SU-DHL-6 (cell line): Measurements from ENCODE around the gene SPEG.

Experiments
- H2AFZ ChIP-seq: fragments of 200-600 bp; sonication (generic); 2 replicates; pipeline ENCODE4 v1.6.1; 2014; ENCODE audit warnings: low read depth, mild to moderate bottlenecking, moderate library complexity, mixed read lengths, antibody characterized with exemption, low read length; ENCODE audit not compliant: severe bottlenecking
- H3F3A ChIP-seq: fragments of 200-600 bp; shearing (Covaris generic); 2 replicates; pipeline ENCODE4 v1.6.0; 2016; ENCODE audit warnings: antibody characterized with exemption, mild to moderate bottlenecking; ENCODE audit not compliant: insufficient read depth
- H3K27ac ChIP-seq: fragments of 200-600 bp; sonication (generic); 2 replicates; pipeline ENCODE4 v1.5.1; 2016; ENCODE audit warnings: low read depth, mild to moderate bottlenecking, low read length, moderate library complexity, mixed read lengths
- H3K27me3 ChIP-seq: fragments of 200-600 bp; sonication (generic), shearing (Covaris generic); 2 replicates; pipeline ENCODE4 v1.6.0; 2014; ENCODE audit warnings: mild to moderate bottlenecking, low read length
- H3K36me3 ChIP-seq: fragments of 200-600 bp; sonication (generic); 2 replicates; pipeline ENCODE4 v1.6.1; 2014; ENCODE audit warnings: mild to moderate bottlenecking, low read length, mixed read lengths
- H3K4me2 ChIP-seq: fragments of 300-600, 200-600 bp; shearing (Covaris generic), sonication (generic); 2 replicates; pipeline ENCODE4 v1.6.0; 2014; ENCODE audit warnings: low read length, low read depth, mild to moderate bottlenecking; ENCODE audit not compliant: poor library complexity, severe bottlenecking
- H3K4me3 ChIP-seq: fragments of 200-600 bp; sonication (generic); 2 replicates; pipeline ENCODE4 v1.5.1; 2014; ENCODE audit warnings: antibody characterized with exemption, low read length, mild to moderate bottlenecking, mixed read lengths; ENCODE audit not compliant: insufficient read depth, poor library complexity, severe bottlenecking
- H3K79me2 ChIP-seq: fragments of 200-600 bp; sonication (generic); 2 replicates; pipeline ENCODE4 v1.6.1; 2014; ENCODE audit warnings: mild to moderate bottlenecking, low read length, moderate library complexity; ENCODE audit not compliant: insufficient read depth
- H3K9ac ChIP-seq: fragments of 200-600 bp; sonication (generic); 2 replicates; pipeline ENCODE4 v1.7.0; 2014; ENCODE audit warnings: mild to moderate bottlenecking, low read length
- H3K9me2 ChIP-seq: fragments of 200-600 bp; sonication (generic); replicated peaks from 2 replicates; pipeline ENCODE4 v1.6.1; 2014; ENCODE audit warnings: low read length; ENCODE audit not compliant: insufficient read depth
- H3K9me3 ChIP-seq: fragments of 200-600 bp; sonication (generic); 2 replicates; pipeline ENCODE4 v1.6.1; 2014; ENCODE audit warnings: low read length, mixed read lengths; ENCODE audit not compliant: insufficient read depth
- H4K20me1 ChIP-seq: fragments of 200-600 bp; sonication (generic); 2 replicates; pipeline ENCODE4 v1.6.1; 2014; ENCODE audit warnings: low read depth, mild to moderate bottlenecking, antibody characterized with exemption, low read length, moderate library complexity, mixed read lengths
- EZH2phosphoT487 ChIP-seq: fragments of 200-600 bp; sonication (generic), shearing (Covaris generic); conservative IDR thresholded peaks from 2 replicates; pipeline ENCODE4 v1.6.1; 2018; ENCODE audit warnings: mild to moderate bottlenecking, antibody characterized with exemption, low read length, moderate library complexity, mixed read lengths
- TF ChIP-seq, protein P1 (sequence below): fragments of 200-600 bp; sonication (generic); IDR thresholded peaks from one replicate; pipeline ENCODE4 v1.5.1; 2017; ENCODE audit warnings: antibody characterized with exemption, mild to moderate bottlenecking, low read length, moderate library complexity; ENCODE audit not compliant: insufficient read depth, poor library complexity, severe bottlenecking

SPEG gene

DNA sequence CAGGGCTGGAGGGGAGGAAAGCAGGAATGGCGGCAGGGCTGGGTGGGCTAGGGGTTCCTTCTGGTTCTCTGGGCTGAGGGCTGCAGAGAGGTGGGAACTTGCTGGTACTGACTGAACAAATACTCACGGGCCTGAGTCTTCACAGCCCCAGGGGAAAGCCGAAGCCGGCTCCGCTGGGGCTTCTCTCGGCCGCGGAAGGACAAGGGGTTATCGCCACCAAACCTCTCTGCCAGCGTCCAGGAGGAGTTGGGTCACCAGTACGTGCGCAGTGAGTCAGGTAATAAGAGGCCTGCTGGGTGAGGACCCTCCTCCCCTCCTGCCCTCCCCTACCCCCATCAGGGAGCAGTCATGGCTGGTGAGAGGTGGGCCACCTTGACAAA lies 50.5 kb downstream of the SPEG start:
- Histone ChIP-seq H3F3A (no peaks in the 10 kb centered on the region), H3K9ac (no peak overlapping the region), H3K27me3 (no peaks in the 10 kb centered on the region), H2AFZ (no peak overlapping the region), H4K20me1 (no peaks in the 10 kb centered on the region), H3K4me2 (no peak overlapping the region), H3K36me3 (no peaks in the 10 kb centered on the region), H3K4me3 (no peak overlapping the region), H3K9me3 (no peaks in the 10 kb centered on the region), H3K27ac (no peak overlapping the region), H3K79me2 (no peaks in the 10 kb centered on the region), H3K9me2 (no peaks in the 10 kb centered on the region)
- no peak for TF ChIP-seq EZH2phosphoT487
- TF ChIP-seq, protein P1, sequence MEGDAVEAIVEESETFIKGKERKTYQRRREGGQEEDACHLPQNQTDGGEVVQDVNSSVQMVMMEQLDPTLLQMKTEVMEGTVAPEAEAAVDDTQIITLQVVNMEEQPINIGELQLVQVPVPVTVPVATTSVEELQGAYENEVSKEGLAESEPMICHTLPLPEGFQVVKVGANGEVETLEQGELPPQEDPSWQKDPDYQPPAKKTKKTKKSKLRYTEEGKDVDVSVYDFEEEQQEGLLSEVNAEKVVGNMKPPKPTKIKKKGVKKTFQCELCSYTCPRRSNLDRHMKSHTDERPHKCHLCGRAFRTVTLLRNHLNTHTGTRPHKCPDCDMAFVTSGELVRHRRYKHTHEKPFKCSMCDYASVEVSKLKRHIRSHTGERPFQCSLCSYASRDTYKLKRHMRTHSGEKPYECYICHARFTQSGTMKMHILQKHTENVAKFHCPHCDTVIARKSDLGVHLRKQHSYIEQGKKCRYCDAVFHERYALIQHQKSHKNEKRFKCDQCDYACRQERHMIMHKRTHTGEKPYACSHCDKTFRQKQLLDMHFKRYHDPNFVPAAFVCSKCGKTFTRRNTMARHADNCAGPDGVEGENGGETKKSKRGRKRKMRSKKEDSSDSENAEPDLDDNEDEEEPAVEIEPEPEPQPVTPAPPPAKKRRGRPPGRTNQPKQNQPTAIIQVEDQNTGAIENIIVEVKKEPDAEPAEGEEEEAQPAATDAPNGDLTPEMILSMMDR = no peak

- Histone ChIP-seq H3K27ac (no peak overlapping the region), H3K27me3 (no peaks in the 10 kb centered on the region), H3K4me2 (no peak overlapping the region)
Observed at GRCh38 chr2:219486380-219486959, 51.8 kb downstream of the SPEG start.

GRCh38 chr2:219488149-219488843 lies 53.7 kb downstream of the SPEG start:
- TF ChIP-seq, protein P1 = no peak
- TF ChIP-seq EZH2phosphoT487 = no peak

More at GRCh38 chr2:219486380-219486959, 51.8 kb downstream of the SPEG start:
- no peaks in the 10 kb centered on the region for H3K36me3 ChIP-seq
- H4K20me1 ChIP-seq = no peaks in the 10 kb centered on the region
- H2AFZ ChIP-seq = no peak overlapping the region
- H3K9me3 ChIP-seq = no peaks in the 10 kb centered on the region
- TF ChIP-seq, protein P1 = no peak
- no peak for TF ChIP-seq EZH2phosphoT487
- H3K9ac ChIP-seq = no peak overlapping the region
- no peaks in the 10 kb centered on the region for H3K9me2 ChIP-seq
- H3F3A ChIP-seq = no peaks in the 10 kb centered on the region
- H3K79me2 ChIP-seq = no peaks in the 10 kb centered on the region
- no peak overlapping the region for H3K4me3 ChIP-seq

More at GRCh38 chr2:219488149-219488843, 53.7 kb downstream of the SPEG start:
- no peak overlapping the region for H3K4me2 ChIP-seq
- no peak overlapping the region for H3K4me3 ChIP-seq
- no peak overlapping the region for H3K9ac ChIP-seq
- no peaks in the 10 kb centered on the region for H4K20me1 ChIP-seq
- no peaks in the 10 kb centered on the region for H3K27me3 ChIP-seq
- H3K9me2 ChIP-seq = no peaks in the 10 kb centered on the region
- H3K9me3 ChIP-seq = no peaks in the 10 kb centered on the region
- no peaks in the 10 kb centered on the region for H3K36me3 ChIP-seq
- H3K79me2 ChIP-seq = no peaks in the 10 kb centered on the region
- H2AFZ ChIP-seq = no peak overlapping the region
- H3K27ac ChIP-seq = no peak overlapping the region
- no peaks in the 10 kb centered on the region for H3F3A ChIP-seq
